ENCODE measurements around the gene LRMDA.

Gene LRMDA

GRCh38 chr10:76031099-76031498, 599.7 kb downstream of the LRMDA start:
- DNase-seq (ENCODE audit: low read depth), result no peak

- no peak for DNase-seq (ENCODE audit: low read depth)
Observed at GRCh38 chr10:76031769-76032699, 600.6 kb downstream of the LRMDA start.

- DNase-seq (ENCODE audit: low read depth), result no peak
Observed at GRCh38 chr10:76032700-76033039, 601.2 kb downstream of the LRMDA start.

GRCh38 chr10:76033457-76034196, 602.2 kb downstream of the LRMDA start:
- DNase-seq (ENCODE audit: low read depth), result no peak

- no peak for DNase-seq (ENCODE audit: low read depth)
Observed at GRCh38 chr10:76034353-76035205, 603.2 kb downstream of the LRMDA start.

- no peak for DNase-seq (ENCODE audit: low read depth)
Observed at GRCh38 chr10:76035206-76036110, 604.0 kb downstream of the LRMDA start.

GRCh38 chr10:76036111-76036940, 604.9 kb downstream of the LRMDA start:
- no peak for DNase-seq (ENCODE audit: low read depth)

GRCh38 chr10:76036962-76037361, 605.5 kb downstream of the LRMDA start:
- DNase-seq (ENCODE audit: low read depth), result no peak

GRCh38 chr10:76037531-76038155, 606.2 kb downstream of the LRMDA start:
- DNase-seq (ENCODE audit: low read depth), result no peak

- DNase-seq (ENCODE audit: low read depth), result no peak
Observed at GRCh38 chr10:76038696-76039095, 607.3 kb downstream of the LRMDA start.

- no peak for DNase-seq (ENCODE audit: low read depth)
Observed at GRCh38 chr10:76040107-76040829, 608.8 kb downstream of the LRMDA start.

- no peak for DNase-seq (ENCODE audit: low read depth)
Observed at GRCh38 chr10:76040830-76041220, 609.4 kb downstream of the LRMDA start.

GRCh38 chr10:76041551-76041950, 610.1 kb downstream of the LRMDA start:
- DNase-seq (ENCODE audit: low read depth), result no peak

- DNase-seq (ENCODE audit: low read depth), result no peak
Observed at GRCh38 chr10:76043261-76043660, 611.8 kb downstream of the LRMDA start.

- DNase-seq (ENCODE audit: low read depth), result no peak
Observed at GRCh38 chr10:76044751-76045150, 613.3 kb downstream of the LRMDA start.

- no peak for DNase-seq (ENCODE audit: low read depth)
Observed at GRCh38 chr10:76045174-76045573, 613.8 kb downstream of the LRMDA start.

- no peak for DNase-seq (ENCODE audit: low read depth)
Observed at GRCh38 chr10:76047521-76047920, 616.1 kb downstream of the LRMDA start.

GRCh38 chr10:76049581-76050290, 618.3 kb downstream of the LRMDA start:
- DNase-seq (ENCODE audit: low read depth), result no peak

- no peak for DNase-seq (ENCODE audit: low read depth)
Observed at GRCh38 chr10:76050291-76050625, 618.8 kb downstream of the LRMDA start.

Data from stimulated activated CD8-positive, alpha-beta memory T cell treated with anti-CD3 and anti-CD28 coated beads, Interleukin-15, amount 100 ng/mL, for 1 hour (primary cell).